Measurements from ENCODE around the gene SLC35F4.

GRCh38 chr14:57797160-57797559 is 68.7 kb downstream of the SLC35F4 start:
- no peak for TF ChIP-seq POLR2AphosphoS5 (IDR thresholded peaks at IDR 0.05; ENCODE audit: low read depth, low read length)
- no peak for TF ChIP-seq TAF1 (IDR thresholded peaks at IDR 0.05; ENCODE audit: borderline replicate concordance, insufficient read depth, low read length)

All from PFSK-1 (cell line).